Endothelial cell of umbilical vein (primary cell): Measurements from ENCODE around the gene CTSA. TPM values are rescaled to one million over a fixed set of nuclear protein-coding genes. Genes with fewer than 3 reads are reported as not detected.

ENCODE experiments used
- BruUV-seq: library from RNA; stranded (reverse); fragments of 400-500 nt; replicated peaks from 2 replicates; lab custom pipeline; 2021; lab: Mats Ljungman, UMichigan
- CTCF ChIA-PET: fragments of 300-600, 350-600 bp; sonication (Branson Sonifier 250); formaldehyde crosslinking; loops from one replicate; lab custom pipeline; 2021; ENCODE audit warnings: antibody characterized with exemption, inconsistent platforms; lab: Charles Lee
- POLR2A ChIA-PET: fragments of 300-600, 350-600 bp; sonication (Branson Sonifier 250); formaldehyde crosslinking; loops from one replicate; lab custom pipeline; 2021; ENCODE audit warnings: antibody characterized with exemption, inconsistent platforms; lab: Charles Lee
- DNase-seq: peaks from one replicate; pipeline ENCODE4 v3.0.0-alpha.2; 2011; ENCODE audit warnings: low read depth, low spot score
- FAIRE-seq: peaks from 2 replicates; lab custom pipeline; 2011; peaks lifted over from hg19 to GRCh38; lab: Jason Lieb, UNC
- H2AFZ ChIP-seq: 2 replicates; pipeline ENCODE4 v1.6.0; 2012; ENCODE audit warnings: low read depth, low read length, control low read depth, inconsistent platforms
- H3K27ac ChIP-seq: 2 replicates; pipeline ENCODE4 v1.5.1; 2011; ENCODE audit warnings: low read depth, mild to moderate bottlenecking, control low read depth, low read length, moderate library complexity; ENCODE audit not compliant: insufficient read depth
- H3K27me3 ChIP-seq, 2 experiments: 2 replicates each; pipeline versions ENCODE4 v1.6.0 to v1.6.1; 2011; ENCODE audit warnings: low read length in 2 of 2, mixed read lengths in 1 of 2; ENCODE audit not compliant: control insufficient read depth in 2 of 2, insufficient read depth in 2 of 2
- H3K36me3 ChIP-seq, 2 experiments: 2 replicates in 1 of 2; 3 replicates in 1 of 2; pipeline ENCODE4 v1.5.1; 2011; ENCODE audit warnings: low read length in 2 of 2, mild to moderate bottlenecking in 1 of 2, moderate library complexity in 1 of 2; ENCODE audit not compliant: control insufficient read depth in 2 of 2, insufficient read depth in 2 of 2; ENCODE audit errors: extremely low read depth in 1 of 2
- H3K4me1 ChIP-seq: 3 replicates; pipeline ENCODE4 v1.5.1; 2011; ENCODE audit warnings: mild to moderate bottlenecking, low read length; ENCODE audit not compliant: control insufficient read depth, insufficient read depth; ENCODE audit errors: extremely low read depth
- H3K4me2 ChIP-seq: 2 replicates; pipeline ENCODE4 v1.6.1; 2011; ENCODE audit warnings: low read length, control low read depth, mixed read lengths; ENCODE audit not compliant: insufficient read depth
- H3K4me3 ChIP-seq, 3 experiments: fragments of 200-600 bp in 1 of 3; sonication (generic), shearing (Covaris generic) in 1 of 3; replicated peaks in 1 of 3; 2 replicates each; pipeline ENCODE4 v1.5.1; 2011 to 2016; ENCODE audit warnings: control low read depth in 3 of 3, low read length in 3 of 3, mild to moderate bottlenecking in 2 of 3, inconsistent platforms in 1 of 3, low read depth in 1 of 3, moderate library complexity in 1 of 3; ENCODE audit not compliant: insufficient read depth in 1 of 3
- H3K79me2 ChIP-seq: 2 replicates; pipeline ENCODE4 v1.6.0; 2012; ENCODE audit warnings: low read length, inconsistent platforms; ENCODE audit not compliant: control insufficient read depth, insufficient read depth
- H3K9ac ChIP-seq: replicated peaks from 2 replicates; pipeline ENCODE3; 2011; ENCODE audit warnings: low read length, control low read depth; ENCODE audit not compliant: insufficient read depth; ENCODE audit errors: extremely low read depth
- H3K9me1 ChIP-seq: replicated peaks from 3 replicates; pipeline ENCODE4 v1.6.0; 2011; ENCODE audit warnings: mild to moderate bottlenecking, low read length; ENCODE audit not compliant: control insufficient read depth, insufficient read depth; ENCODE audit errors: extremely low read depth
- H3K9me3 ChIP-seq: replicated peaks from 2 replicates; pipeline ENCODE4 v1.5.1; 2012; ENCODE audit warnings: low read length, inconsistent platforms; ENCODE audit not compliant: control insufficient read depth, insufficient read depth
- H4K20me1 ChIP-seq: replicated peaks from 2 replicates; pipeline ENCODE3; 2011; ENCODE audit warnings: mild to moderate bottlenecking, low read length; ENCODE audit not compliant: control insufficient read depth, insufficient read depth; ENCODE audit errors: extremely low read depth
- CTCF ChIP-seq, 2 donors: IDR thresholded peaks; 1 replicate in 1 of 2; 2 replicates in 1 of 2; pipeline ENCODE4 v1.5.1; 2011; ENCODE audit warnings: low read length in 2 of 2, mild to moderate bottlenecking in 2 of 2, moderate library complexity in 2 of 2, control low read depth in 1 of 2, inconsistent platforms in 1 of 2, low read depth in 1 of 2; ENCODE audit not compliant: insufficient read depth in 1 of 2; ENCODE audit errors: extremely low read depth in 1 of 2
- EZH2 ChIP-seq: IDR thresholded peaks from 2 replicates; pipeline ENCODE4 v1.6.1; 2012; ENCODE audit warnings: borderline replicate concordance, low read depth, mild to moderate bottlenecking, moderate library complexity, low read length, inconsistent platforms; ENCODE audit not compliant: severe bottlenecking
- FOS ChIP-seq: IDR thresholded peaks from 2 replicates; pipeline ENCODE4 v1.6.1; 2011; ENCODE audit warnings: mild to moderate bottlenecking, low read length, moderate library complexity, borderline replicate concordance; ENCODE audit not compliant: insufficient read depth
- GATA2 ChIP-seq: IDR thresholded peaks from 2 replicates; pipeline ENCODE4 v1.7.0; 2011; ENCODE audit warnings: low read depth, mild to moderate bottlenecking, moderate library complexity, mixed read lengths, low read length; ENCODE audit not compliant: insufficient read length, insufficient read depth
- JUN ChIP-seq: IDR thresholded peaks from 2 replicates; pipeline ENCODE4 v1.6.1; 2011; ENCODE audit warnings: borderline replicate concordance, low read depth; ENCODE audit not compliant: insufficient read length, insufficient read depth
- MYC ChIP-seq: IDR thresholded peaks from one replicate; pipeline ENCODE4 v1.6.1; 2011; ENCODE audit warnings: mild to moderate bottlenecking, low read depth, low read length
- POLR2A ChIP-seq: IDR thresholded peaks from 2 replicates; pipeline ENCODE4 v1.6.1; 2012; ENCODE audit warnings: low read depth, mild to moderate bottlenecking, control low read depth, low read length
- POLR2AphosphoS5 ChIP-seq: IDR thresholded peaks from 2 replicates; pipeline ENCODE4 v1.6.1; 2012; ENCODE audit warnings: low read depth, mild to moderate bottlenecking, control low read depth, low read length, moderate library complexity; ENCODE audit not compliant: insufficient read depth
- dilution Hi-C: fragments of 300-500 bp; cut with MboI; formaldehyde crosslinking; loops from one replicate; pipeline ENCODE4 v1.15.0; 2019; ENCODE audit warnings: low sequenced_read_pairs; ENCODE audit not compliant: extremely low pct_ligation_motif_present
- intact Hi-C: fragments of 100-400 bp; cut with micrococcal nuclease; formaldehyde crosslinking; loops from one replicate; pipeline ENCODE4 v1.10.0; 2022
- polyA plus RNA-seq, 4 experiments: library from polyadenylated mRNA; depleted of rRNA in 3 of 4; stranded (reverse) in 3 of 4; unstranded in 1 of 4; fragments of >200 nt; gene quantifications; 2 replicates each; pipeline versions ENCODE4 v1.2.1 to v1.2.3, GENCODE V29; 2011 to 2012; ENCODE audit warnings: missing spikeins in 1 of 4
- total RNA-seq: library from RNA; stranded (reverse); gene quantifications from 2 replicates; pipeline ENCODE4 v1.2.3, GENCODE V29; 2021

Gene CTSA
- total and polyA plus RNA-seq, 2 donors (not counting 3 experiments of a cell fraction or from before 2014, with no cell fraction given) = 169 to 409 TPM

GRCh38 chr20:45944965-45945677 is 54.0 kb downstream of the CTSA start:
- peaks cover 11 to 76% of the 10 kb centered on the region in 2 experiments for H3K36me3 ChIP-seq
- no peak for TF ChIP-seq POLR2AphosphoS5
- no peak for TF ChIP-seq EZH2
- TF ChIP-seq FOS = no peak
- no peaks in the 10 kb centered on the region for H3K9me1 ChIP-seq
- FAIRE-seq (no peak), DNase-seq (no peak)
- ChIA-PET CTCF (interaction anchor here (1.1 to 2.2 kb wide), 2 partner anchors 22 to 25 kb away, joined by 3 to 14 read pairs; no protein-coding TSS in a partner anchor), POLR2A (no interaction called here)
- no peak overlapping the region for H3K4me3 ChIP-seq
- H3K79me2 ChIP-seq = no peaks in the 10 kb centered on the region
- H4K20me1 ChIP-seq = no peaks in the 10 kb centered on the region
- no peak overlapping the region for H3K9ac ChIP-seq
- no peaks in the 10 kb centered on the region for H3K9me3 ChIP-seq
- H3K4me1 ChIP-seq = no peaks in the 10 kb centered on the region
- no TSS peak for BruUV-seq
- no peaks in the 10 kb centered on the region for H3K27me3 ChIP-seq
- no peak overlapping the region for H3K4me2 ChIP-seq
- intact Hi-C loops (no loop called here), dilution Hi-C loops (no loop called here)
- no peak overlapping the region for H2AFZ ChIP-seq
- no peak overlapping the region for H3K27ac ChIP-seq

GRCh38 chr20:45945678-45946148 is 54.6 kb downstream of the CTSA start:
- H2AFZ ChIP-seq = no peak overlapping the region
- H3K27ac ChIP-seq = no peak overlapping the region
- ChIA-PET CTCF (interaction anchor here (1.2 kb wide), 1 partner anchor 9 kb away, joined by 3 read pairs; no protein-coding TSS in a partner anchor), POLR2A (no interaction called here)
- H3K4me1 ChIP-seq = no peaks in the 10 kb centered on the region
- H3K9me3 ChIP-seq = no peaks in the 10 kb centered on the region
- H3K9ac ChIP-seq = no peak overlapping the region
- no peaks in the 10 kb centered on the region for H3K9me1 ChIP-seq
- peaks cover 10 to 75% of the 10 kb centered on the region in 2 experiments for H3K36me3 ChIP-seq
- H3K79me2 ChIP-seq = no peaks in the 10 kb centered on the region
- no TSS peak for BruUV-seq
- DNase-seq = no peak
- intact Hi-C loops (no loop called here), dilution Hi-C loops (no loop called here)
- no peak overlapping the region for H3K4me3 ChIP-seq
- no peaks in the 10 kb centered on the region for H4K20me1 ChIP-seq
- no peak for FAIRE-seq
- no peaks in the 10 kb centered on the region for H3K27me3 ChIP-seq
- TF ChIP-seq FOS (no peak), EZH2 (no peak), POLR2AphosphoS5 (no peak), POLR2A (no peak), JUN (no peak), CTCF (IDR thresholded peaks at IDR 0.05; ENCODE audit: extremely low read depth in 1 of 2, insufficient read depth in 1 of 2, low read depth in 1 of 2, low read length in 2 of 2) (no peak), GATA2 (no peak), MYC (no peak)
- H3K4me2 ChIP-seq = no peak overlapping the region
